DND-41 (cell line): ENCODE measurements around the gene CIC.

Experiments
- EZH2 ChIP-seq: IDR thresholded peaks from 3 replicates; pipeline ENCODE4 v1.6.1; 2012; ENCODE audit warnings: borderline replicate concordance, low read depth, mild to moderate bottlenecking, moderate library complexity, low read length, inconsistent platforms; ENCODE audit not compliant: severe bottlenecking
- TF ChIP-seq, protein P1 (sequence below): IDR thresholded peaks from 2 replicates; pipeline ENCODE4 v1.5.1; 2012; ENCODE audit warnings: borderline replicate concordance, low read length, moderate library complexity, mild to moderate bottlenecking; ENCODE audit not compliant: poor library complexity, severe bottlenecking; ENCODE audit errors: extremely low read depth

DNA sequence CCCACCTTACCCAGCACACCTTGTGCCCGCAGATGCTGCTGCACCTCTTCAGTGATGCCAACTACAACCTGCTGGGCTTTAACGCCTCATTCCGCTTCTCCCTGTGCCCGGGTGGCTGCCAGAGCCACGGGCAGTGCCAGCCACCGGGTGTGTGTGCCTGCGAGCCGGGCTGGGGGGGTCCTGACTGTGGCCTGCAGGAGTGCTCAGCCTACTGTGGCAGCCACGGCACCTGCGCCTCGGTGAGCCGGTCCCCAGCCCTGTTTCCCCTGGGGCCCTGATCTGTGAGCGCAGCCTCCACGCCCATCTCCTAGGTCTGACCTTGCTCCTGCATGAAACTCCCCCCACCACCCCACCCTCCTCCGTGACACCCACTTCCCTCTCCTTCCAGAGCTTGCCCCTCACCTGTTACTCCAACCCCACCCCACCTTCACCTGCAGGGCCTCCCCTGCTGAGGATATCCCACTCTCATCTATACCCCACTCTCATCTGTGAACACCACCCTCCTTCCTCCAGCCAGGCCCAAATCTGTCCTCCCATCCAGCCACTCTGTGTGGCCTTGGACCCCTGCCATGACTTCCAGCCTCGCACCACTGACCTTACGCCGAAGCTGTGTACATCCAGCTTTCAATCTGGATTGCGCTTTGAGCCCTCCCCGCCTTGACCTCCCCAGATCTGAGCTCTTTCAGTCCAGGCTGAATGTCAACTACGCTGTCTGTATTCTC lies 65.1 kb downstream of the CIC start:
- TF ChIP-seq, protein P1, sequence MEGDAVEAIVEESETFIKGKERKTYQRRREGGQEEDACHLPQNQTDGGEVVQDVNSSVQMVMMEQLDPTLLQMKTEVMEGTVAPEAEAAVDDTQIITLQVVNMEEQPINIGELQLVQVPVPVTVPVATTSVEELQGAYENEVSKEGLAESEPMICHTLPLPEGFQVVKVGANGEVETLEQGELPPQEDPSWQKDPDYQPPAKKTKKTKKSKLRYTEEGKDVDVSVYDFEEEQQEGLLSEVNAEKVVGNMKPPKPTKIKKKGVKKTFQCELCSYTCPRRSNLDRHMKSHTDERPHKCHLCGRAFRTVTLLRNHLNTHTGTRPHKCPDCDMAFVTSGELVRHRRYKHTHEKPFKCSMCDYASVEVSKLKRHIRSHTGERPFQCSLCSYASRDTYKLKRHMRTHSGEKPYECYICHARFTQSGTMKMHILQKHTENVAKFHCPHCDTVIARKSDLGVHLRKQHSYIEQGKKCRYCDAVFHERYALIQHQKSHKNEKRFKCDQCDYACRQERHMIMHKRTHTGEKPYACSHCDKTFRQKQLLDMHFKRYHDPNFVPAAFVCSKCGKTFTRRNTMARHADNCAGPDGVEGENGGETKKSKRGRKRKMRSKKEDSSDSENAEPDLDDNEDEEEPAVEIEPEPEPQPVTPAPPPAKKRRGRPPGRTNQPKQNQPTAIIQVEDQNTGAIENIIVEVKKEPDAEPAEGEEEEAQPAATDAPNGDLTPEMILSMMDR: no peak
- no peak for TF ChIP-seq EZH2
